HPDE6-E6E7 (cell line): ENCODE measurements around the gene FANCC.

ENCODE experiments used
- DNase-seq: peaks from one replicate; pipeline ENCODE4 v3.0.0; 2011; ENCODE audit warnings: missing footprints; ENCODE audit errors: extremely low spot score

FANCC gene

GRCh38 chr9:95086564-95086955 lies 230.9 kb downstream of the FANCC start:
- DNase-seq, result no peak

- no peak for DNase-seq
Observed at GRCh38 chr9:95085861-95086563, 231.5 kb downstream of the FANCC start.

GRCh38 chr9:95085036-95085770 lies 232.3 kb downstream of the FANCC start:
- DNase-seq, result no peak

GRCh38 chr9:95084254-95084934 lies 233.1 kb downstream of the FANCC start:
- DNase-seq, result no peak

GRCh38 chr9:95083086-95083768 lies 234.3 kb downstream of the FANCC start:
- DNase-seq, result no peak

GRCh38 chr9:95082401-95083084 lies 235.0 kb downstream of the FANCC start:
- DNase-seq, result no peak

- no peak for DNase-seq
Observed at GRCh38 chr9:95081998-95082397, 235.5 kb downstream of the FANCC start.

- DNase-seq, result no peak
Observed at GRCh38 chr9:95080961-95081647, 236.4 kb downstream of the FANCC start.

GRCh38 chr9:95079461-95079860 lies 238.0 kb downstream of the FANCC start:
- no peak for DNase-seq

- no peak for DNase-seq
Observed at GRCh38 chr9:95078939-95079338, 238.6 kb downstream of the FANCC start.

- DNase-seq, result no peak
Observed at GRCh38 chr9:95078511-95078910, 239.0 kb downstream of the FANCC start.

GRCh38 chr9:95077766-95078370 lies 239.6 kb downstream of the FANCC start:
- DNase-seq, result no peak

- DNase-seq, result no peak
Observed at GRCh38 chr9:95077053-95077765, 240.3 kb downstream of the FANCC start.

- no peak for DNase-seq
Observed at GRCh38 chr9:95076696-95077052, 240.8 kb downstream of the FANCC start.

GRCh38 chr9:95075700-95076099 lies 241.8 kb downstream of the FANCC start:
- no peak for DNase-seq

GRCh38 chr9:95074632-95075031 lies 242.9 kb downstream of the FANCC start:
- DNase-seq, result no peak

- DNase-seq, result no peak
Observed at GRCh38 chr9:95073918-95074317, 243.6 kb downstream of the FANCC start.

- peak; percentile 27 for DNase-seq
Observed at GRCh38 chr9:95073042-95073607, 244.4 kb downstream of the FANCC start.

- DNase-seq, result no peak
Observed at GRCh38 chr9:95071925-95072324, 245.6 kb downstream of the FANCC start.

GRCh38 chr9:95071450-95071849 lies 246.1 kb downstream of the FANCC start:
- DNase-seq, result no peak
